SKM-1 treated with dmso at 0.1 percent for 144 hours (cell line): Measurements from ENCODE around the gene FAM187B.
"Not testable (repeated sequence)": the region's sequence is repeated elsewhere in the genome, so short reads cannot be mapped to it uniquely, and the experiment has no call there.

ENCODE experiments used
- DNase-seq: peaks from one replicate; lab custom pipeline; 2025; ENCODE audit not compliant: unreplicated experiment; lab: John Stamatoyannopoulos, UW

FAM187B gene

GRCh38 chr19:35262101-35262761 is 33.7 kb upstream of the FAM187B start:
- no peak for DNase-seq

DNA sequence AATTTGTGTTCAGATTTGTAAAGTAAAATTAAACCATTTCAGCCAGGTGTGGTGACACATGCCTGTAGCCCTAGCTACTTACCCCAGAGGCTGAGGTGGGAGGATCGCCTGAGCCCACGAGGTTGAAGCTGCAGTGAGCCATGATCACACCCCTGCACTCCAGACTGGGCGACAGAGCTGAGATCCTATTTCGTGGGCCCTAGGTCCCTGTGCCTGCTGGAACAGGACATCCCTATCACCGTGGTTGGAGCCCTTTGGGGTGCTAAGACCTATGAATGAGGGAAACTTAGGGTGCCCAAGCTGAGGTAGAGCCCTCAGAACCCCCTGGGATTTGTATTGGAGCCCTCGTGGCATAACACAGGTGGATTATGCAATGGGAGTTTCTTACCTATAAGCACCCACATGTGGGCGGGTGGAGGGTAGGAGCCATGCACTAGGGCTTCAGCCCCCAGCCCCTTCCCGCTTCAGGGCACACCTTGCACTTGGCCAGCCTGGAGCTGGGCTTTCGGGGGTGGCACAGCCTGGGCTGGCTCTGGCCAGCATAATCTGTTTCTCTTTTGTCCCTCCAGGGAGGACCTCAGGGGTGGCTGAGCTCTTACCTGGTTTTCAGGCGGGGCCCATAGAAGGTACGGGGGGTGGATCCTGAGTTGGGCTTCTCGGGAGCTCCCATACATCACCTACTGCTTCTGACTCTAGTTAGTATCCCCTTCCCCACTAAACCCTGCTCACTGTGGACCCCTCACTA is 33.0 kb upstream of the FAM187B start:
- DNase-seq: no peak

DNA sequence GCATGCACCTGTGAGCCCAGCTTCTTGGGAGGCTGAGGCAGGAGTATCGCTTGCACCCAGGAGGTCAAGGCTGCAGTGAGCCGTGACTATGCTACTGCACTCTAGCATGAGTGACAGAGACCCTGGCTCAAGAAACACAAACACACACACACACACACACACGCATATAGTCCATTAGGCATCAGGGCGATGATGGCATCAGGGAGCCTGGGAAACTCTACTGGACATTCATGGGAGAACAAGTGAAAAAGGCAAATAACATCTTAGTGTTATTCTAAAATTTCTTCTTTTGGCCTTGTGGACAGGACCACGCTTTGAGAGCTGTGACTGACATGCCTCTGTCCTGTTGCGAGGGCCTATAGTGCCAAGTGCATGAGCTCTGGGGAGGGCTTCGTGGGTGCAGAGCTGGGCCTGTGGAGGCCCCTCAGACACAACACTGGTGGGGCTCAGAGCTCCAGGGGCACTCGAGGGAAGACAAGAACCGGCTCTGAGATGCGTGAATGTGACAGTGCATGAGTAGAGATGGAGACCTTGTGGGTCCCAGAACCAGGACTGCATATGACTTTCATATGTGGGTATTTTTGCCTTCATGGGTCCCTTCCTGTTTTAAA is 32.3 kb upstream of the FAM187B start:
- no peak for DNase-seq

DNA sequence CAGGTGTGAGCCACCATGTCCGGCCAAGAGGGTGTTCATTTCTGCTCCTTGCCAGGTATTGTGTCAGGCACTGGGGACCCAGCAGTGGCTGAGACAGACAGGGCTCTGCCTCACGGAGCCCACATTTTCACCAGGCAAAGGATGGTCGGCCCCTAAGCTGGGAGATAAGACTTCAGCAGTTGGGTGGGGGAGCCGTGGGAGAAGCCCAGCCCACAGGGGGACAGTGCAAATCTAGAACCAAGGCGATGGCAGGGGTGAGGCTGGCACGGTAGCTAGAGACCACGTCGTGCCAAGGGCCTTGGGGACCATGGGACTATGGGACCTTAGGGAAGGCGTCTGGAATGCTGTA is 28.5 kb upstream of the FAM187B start:
- DNase-seq: no peak

GRCh38 chr19:35256566-35256965 is 28.0 kb upstream of the FAM187B start:
- DNase-seq: no peak

DNA sequence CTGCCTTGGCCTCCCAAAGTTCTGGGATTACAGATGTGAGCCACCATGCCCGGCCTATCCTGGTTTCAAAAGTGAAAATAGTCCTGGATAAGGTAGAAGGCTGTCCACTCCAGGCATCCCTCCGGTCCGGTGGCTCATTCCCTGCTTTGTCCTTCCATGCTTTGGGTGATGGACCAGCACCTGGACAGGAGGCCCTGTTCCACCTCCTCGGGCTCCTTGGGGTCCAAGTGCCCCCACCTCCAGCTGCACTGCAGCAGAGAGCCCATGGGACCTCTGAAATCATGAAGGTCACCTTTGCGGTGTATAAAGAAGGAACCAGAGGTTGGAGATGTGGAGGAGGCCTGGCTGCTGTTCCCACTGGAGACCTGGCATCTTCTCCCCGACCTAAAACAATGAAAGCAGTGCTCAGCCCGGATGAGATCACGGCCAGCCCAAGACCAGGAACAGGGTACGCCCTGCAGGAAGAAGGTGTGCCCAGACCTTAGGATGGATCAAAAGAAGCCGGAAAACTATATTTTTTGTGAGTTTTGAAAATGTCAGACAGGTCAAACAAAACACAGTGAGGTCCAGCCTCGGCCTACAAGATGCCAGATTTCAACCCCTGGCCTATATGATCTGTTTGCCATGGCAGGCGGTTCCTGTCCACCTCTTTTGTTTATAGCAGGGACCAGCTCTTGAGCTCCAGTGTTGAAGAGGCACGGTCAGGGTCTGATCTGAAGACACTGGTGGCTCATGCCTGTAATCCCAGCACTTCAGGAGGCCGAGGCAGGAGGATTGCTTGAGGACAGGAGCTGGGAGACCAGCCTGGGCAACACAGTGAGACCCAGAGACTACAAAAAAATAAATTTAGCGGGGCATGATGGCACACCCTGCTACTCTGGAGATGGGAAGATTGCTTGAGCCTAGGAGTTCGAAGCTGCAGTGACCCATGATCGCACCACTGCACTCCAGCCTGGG is 26.1 kb upstream of the FAM187B start:
- DNase-seq: no peak

- DNase-seq: no peak
These were observed 25.1 kb upstream of the FAM187B start for GRCh38 chr19:35253316-35254286.

DNA sequence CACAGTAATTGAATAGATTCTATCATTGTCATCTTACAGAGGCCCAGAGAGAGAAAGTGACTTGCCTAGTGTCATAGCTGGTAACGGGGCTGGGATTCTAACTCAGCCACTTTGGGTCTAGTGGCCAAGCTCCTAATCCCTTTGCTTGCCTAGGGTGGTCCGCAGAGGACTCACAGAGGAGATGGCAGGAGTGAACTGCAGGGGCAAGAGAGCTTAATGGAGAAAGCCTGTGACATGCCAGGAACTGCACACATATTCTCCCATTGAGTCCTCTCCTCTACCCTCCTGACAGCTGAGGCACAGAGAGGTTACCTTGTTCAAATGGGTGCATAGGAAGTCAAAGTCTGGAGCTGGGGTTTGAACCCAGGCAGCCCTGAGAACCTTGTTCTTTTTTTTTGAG is 22.9 kb upstream of the FAM187B start:
- no peak for DNase-seq

DNA sequence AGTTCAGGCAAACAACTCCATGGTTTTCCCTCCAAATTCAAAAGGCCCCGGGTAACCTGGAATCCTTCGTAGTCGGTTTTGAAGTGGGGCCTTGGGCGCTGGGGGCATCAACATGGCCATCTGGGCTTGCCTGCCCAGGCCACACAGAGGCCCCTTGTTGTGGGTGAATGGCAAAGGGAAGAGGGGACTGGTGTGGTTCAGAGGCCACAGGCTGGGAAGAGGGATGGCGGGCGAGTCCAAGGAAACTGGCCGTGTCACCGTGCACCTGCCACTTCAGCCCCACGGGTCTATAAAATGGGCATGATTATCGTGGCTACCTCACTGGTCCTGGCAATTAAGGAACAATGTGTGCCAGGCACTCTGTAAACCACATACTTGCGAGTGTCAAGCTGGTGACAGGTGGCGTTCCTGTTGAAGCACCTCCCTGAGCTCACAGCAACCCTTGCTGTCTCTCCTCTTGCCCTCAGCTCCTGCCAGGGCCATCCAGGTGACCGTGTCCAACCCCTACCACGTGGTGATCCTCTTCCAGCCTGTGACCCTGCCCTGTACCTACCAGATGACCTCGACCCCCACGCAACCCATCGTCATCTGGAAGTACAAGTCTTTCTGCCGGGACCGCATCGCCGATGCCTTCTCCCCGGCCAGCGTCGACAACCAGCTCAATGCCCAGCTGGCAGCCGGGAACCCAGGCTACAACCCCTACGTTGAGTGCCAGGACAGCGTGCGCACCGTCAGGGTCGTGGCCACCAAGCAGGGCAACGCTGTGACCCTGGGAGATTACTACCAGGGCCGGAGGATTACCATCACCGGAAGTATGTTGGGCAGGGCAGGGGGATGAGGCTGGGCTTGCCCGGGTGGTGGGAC is 21.5 kb upstream of the FAM187B start:
- DNase-seq: no peak

- DNase-seq: no peak
These were observed 20.8 kb upstream of the FAM187B start for GRCh38 chr19:35249146-35249847.

DNA sequence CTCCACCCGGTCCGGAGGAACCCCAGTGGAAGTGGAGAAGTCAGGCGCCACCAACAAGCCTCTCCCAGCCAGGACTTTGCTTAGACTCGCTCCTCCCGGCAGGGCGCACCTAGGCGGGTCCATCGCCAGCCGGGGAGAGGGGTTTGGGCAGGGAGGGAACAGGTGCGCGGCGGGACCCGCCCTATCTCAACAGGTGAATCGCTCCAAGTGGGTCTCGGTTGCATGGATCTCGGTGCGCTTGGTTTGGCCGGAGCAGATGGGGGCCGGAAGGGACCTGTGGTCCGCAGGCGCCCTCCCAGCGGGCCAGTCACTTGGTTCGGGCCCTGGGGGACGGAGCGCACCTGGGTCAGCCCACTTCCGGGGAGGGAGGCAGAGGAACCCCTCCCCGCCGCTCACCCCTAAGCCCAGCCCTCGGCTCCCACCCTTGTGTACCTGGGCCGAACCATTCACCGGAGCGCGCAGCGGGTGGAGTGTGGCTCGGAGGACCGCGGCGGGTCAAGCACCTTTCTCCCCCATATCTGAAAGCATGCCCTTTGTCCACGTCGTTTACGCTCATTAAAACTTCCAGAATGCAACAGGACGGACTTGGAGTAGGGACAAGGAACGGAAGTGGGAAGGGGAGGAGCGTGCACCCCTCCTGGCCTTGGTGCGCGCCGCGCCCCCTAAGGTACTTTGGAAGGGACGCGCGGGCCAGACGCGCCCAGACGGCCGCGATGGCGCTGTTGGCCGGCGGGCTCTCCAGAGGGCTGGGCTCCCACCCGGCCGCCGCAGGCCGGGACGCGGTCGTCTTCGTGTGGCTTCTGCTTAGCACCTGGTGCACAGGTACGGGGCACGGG is 20.0 kb upstream of the FAM187B start, which contains the start of gene LSR:
Gene LSR, plus strand, starts transcription at position 693 of the 836 bp plus-strand sequence. Its CDS starts 21 bp downstream, at position 714.
- no peak for DNase-seq

GRCh38 chr19:35247526-35248309 is 19.2 kb upstream of the FAM187B start:
- no peak for DNase-seq

GRCh38 chr19:35246466-35247092 is 18.0 kb upstream of the FAM187B start:
- DNase-seq: no peak

DNA sequence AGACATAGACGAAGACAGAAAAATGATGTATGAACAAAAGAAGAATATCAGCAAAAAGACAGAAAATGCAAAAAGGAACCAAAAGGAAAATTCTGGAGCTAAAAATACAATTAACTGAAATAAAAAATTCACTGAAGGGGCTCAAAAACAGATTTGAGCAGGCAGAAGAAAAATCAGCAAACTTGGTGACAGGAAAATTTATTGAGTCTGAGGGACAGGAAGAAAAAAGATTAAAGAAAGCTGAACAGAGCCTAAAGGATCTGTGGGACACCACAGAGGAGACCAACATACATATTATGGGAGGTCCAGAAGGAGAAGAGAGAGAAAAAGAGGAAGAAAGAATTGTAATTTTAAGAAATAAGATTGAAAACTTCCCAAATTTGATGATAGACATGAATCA is 12.9 kb upstream of the FAM187B start:
- no peak for DNase-seq

- no peak for DNase-seq
These were observed 11.8 kb upstream of the FAM187B start for GRCh38 chr19:35240327-35240726.

DNA sequence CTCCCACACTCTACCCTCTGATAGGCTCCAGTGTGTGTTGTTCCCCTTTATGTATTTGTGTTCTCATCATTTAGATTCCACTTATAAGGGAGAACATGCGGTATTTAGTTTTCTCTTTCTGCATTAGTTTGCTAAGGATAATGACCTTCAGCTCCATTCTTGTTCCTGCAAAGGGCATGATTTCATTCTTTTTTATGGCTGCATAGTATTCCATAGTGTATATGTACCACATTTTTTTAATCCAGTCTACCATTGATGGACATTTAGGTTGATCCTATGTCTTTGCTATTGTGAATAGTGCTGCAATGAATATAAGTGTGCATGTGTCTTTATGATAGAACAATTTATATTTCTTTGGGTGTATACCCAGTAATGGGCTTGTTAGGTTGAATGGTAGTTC is 11.1 kb upstream of the FAM187B start:
- DNase-seq: not testable (repeated sequence)
